ENCODE results near the gene TECPR1. TPM values are rescaled to one million over a fixed set of nuclear protein-coding genes. Genes with fewer than 3 reads are reported as not detected.

TECPR1 gene
- total and polyA plus RNA-seq, 2 of the 4 experiments (the other 2 are of a cell fraction): 11.5 to 14.7 TPM

- no peak overlapping the region for H3K18ac ChIP-seq (ENCODE audit: low read depth, low read length)
- DNase-seq: no peak
- H3K9me1 ChIP-seq (ENCODE audit: insufficient read depth, low read length): no peaks in the 10 kb centered on the region
- no peak overlapping the region for H4K91ac ChIP-seq (ENCODE audit: insufficient read depth, low read depth, low read length)
- CTCF ChIA-PET: no interaction called here
- H3K4ac ChIP-seq (ENCODE audit: low read depth, low read length): no peak overlapping the region
- H3K56ac ChIP-seq (ENCODE audit: extremely low read depth, insufficient read depth, low read length): no peak overlapping the region
- no peak overlapping the region for H2BK5ac ChIP-seq (ENCODE audit: low read depth, low read length, poor library complexity, severe bottlenecking)
- no peak overlapping the region for H2BK15ac ChIP-seq (ENCODE audit: low read depth, low read length)
- TF ChIP-seq BHLHE40 (IDR thresholded peaks at IDR 0.05; ENCODE audit: low read depth, low read length) (no peak), MXI1 (IDR thresholded peaks at IDR 0.05; ENCODE audit: borderline replicate concordance, low read depth, low read length) (no peak), FOS (IDR thresholded peaks at IDR 0.05; ENCODE audit: low read depth, low read length) (no peak), SMC3 (IDR thresholded peaks at IDR 0.05; ENCODE audit: low read depth, low read length) (no peak)
- no peak for ATAC-seq (ENCODE audit: low read depth)
- no peak overlapping the region for H4K8ac ChIP-seq (ENCODE audit: low read depth in 2 of 2, low read length in 2 of 2)
- no peak overlapping the region for H2AK9ac ChIP-seq (replicated peaks; ENCODE audit: low read depth, low read length, poor library complexity)
- H2AFZ ChIP-seq (replicated peaks; ENCODE audit: low read length, poor library complexity): no peak overlapping the region
- no peak overlapping the region for H3K4me2 ChIP-seq (ENCODE audit: low read depth, low read length)
- no peak overlapping the region for H3K9ac ChIP-seq (ENCODE audit: low read depth, low read length)
- H2AK5ac ChIP-seq (ENCODE audit: low read depth, low read length): no peak overlapping the region
- no peaks in the 10 kb centered on the region for H3K9me3 ChIP-seq (ENCODE audit: control insufficient read depth, insufficient read depth, low read length)
- no peak overlapping the region for H2BK20ac ChIP-seq (ENCODE audit: low read depth, low read length)
- no peaks in the 10 kb centered on the region for H3K27me3 ChIP-seq (ENCODE audit: control insufficient read depth, insufficient read depth, low read length)
- 77% methylated on average over 11 of the region's 21 CpGs; no CpG with 5 or more reads in 1 of the 2 experiments for WGBS, 2 experiments (ENCODE audit: extremely low coverage in 2 of 2, insufficient read length in 1 of 2)
- H3K14ac ChIP-seq (replicated peaks; ENCODE audit: low read depth, low read length): no peak overlapping the region
- H3K4me3 ChIP-seq (ENCODE audit: insufficient read depth, low read depth, low read length): no peak overlapping the region
- POLR2A ChIA-PET (ENCODE audit: unreplicated experiment): no interaction called here
- no peak overlapping the region for H2BK120ac ChIP-seq (ENCODE audit: low read depth, low read length)
- in situ Hi-C loops (cut with MboI; ENCODE audit: low sequenced_read_pairs) (no loop called here), dilution Hi-C loops (cut with HindIII; ENCODE audit: low sequenced_read_pairs, unreplicated experiment) (no loop called here), intact Hi-C loops (cut with micrococcal nuclease) (no loop called here)
- no TSS peak for BruUV-seq (replicated peaks)
- no peaks in the 10 kb centered on the region for H3K79me1 ChIP-seq (ENCODE audit: low read depth in 1 of 2, low read length in 2 of 2)
- no peak overlapping the region for H3K23ac ChIP-seq (ENCODE audit: low read depth, low read length)
- no peak overlapping the region for H4K5ac ChIP-seq (ENCODE audit: low read depth, low read length)
- no peak overlapping the region for H3K27ac ChIP-seq (ENCODE audit: insufficient read depth, low read length)
- H3K36me3 ChIP-seq (ENCODE audit: control insufficient read depth, insufficient read depth, low read length): peaks cover 39% of the 10 kb centered on the region
- no peaks in the 10 kb centered on the region for H4K20me1 ChIP-seq (ENCODE audit: insufficient read depth, low read length)
- peaks cover 3% of the 10 kb centered on the region for H3K4me1 ChIP-seq (ENCODE audit: control insufficient read depth, insufficient read depth, low read length)
Observed at GRCh38 chr7:98223898-98224700, 27.9 kb downstream of the TECPR1 start.

Data from IMR-90 (cell line).